GM18511 (cell line): Measurements from ENCODE around the gene CCDC152.
"Not testable (repeated sequence)": the region's sequence is repeated elsewhere in the genome, so short reads cannot be mapped to it uniquely, and the experiment has no call there.

ENCODE experiments used
- ATAC-seq: cut with Tn5 transposase; IDR thresholded peaks from one replicate; pipeline ENCODE4 v1.9.1; 2021; ENCODE audit warnings: mild to moderate bottlenecking, moderate library complexity; ENCODE audit not compliant: unreplicated experiment

The CCDC152 gene

DNA sequence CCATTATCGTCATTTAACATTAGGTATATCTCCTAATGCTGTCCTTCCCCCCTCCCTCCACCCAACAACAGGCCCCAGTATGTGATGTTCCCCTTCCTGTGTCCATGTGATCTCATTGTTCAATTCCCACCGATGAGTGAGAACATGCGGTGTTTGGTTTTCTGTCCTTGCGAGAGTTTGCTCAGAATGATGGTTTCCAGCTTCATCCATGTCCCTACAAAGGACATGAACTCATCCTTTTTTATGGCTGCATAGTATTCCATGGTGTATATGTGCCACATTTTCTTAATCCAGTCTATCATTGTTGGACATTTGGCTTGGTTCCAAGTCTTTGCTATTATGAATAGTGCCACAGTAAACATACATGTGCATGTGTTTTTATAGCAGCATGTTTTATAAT, 87.8 kb downstream of the CCDC152 start:
- ATAC-seq, result not testable (repeated sequence)

DNA sequence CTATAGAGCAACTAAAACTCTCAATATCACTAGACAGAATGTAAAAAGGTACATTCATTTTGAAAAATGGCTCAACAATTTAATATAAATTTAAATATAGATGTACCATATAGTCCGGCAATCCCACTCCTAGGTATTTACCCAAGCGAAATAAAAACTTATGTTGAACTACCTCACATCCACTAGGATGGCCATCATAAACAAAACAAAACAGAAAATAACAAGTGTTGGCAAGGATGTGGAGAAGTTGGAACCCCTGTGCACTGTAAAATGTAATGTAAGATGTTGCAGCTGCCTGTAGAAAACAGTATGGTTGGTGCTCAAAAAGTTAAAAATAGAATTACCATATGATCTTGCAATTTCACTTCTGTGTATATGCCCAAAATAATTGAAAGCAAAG, 91.9 kb downstream of the CCDC152 start:
- no peak for ATAC-seq

DNA sequence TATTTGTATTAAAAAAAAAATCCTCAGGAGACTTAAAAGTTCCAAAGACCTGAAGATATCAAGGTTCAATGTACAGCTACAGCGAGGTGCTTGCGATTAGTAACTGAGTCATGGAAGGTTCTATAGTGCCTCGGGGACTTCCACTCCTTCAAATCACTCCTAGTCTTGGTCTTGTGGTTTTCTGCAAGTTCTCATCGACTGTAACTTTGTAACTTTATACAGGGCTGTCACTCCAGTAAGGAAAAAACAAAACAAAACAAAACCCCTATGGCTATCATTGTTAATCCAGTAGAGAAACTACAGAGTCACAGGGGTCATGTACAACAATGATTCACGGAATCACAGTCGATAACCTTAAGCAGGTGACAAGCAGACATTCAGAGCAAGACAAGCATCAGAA, 94.9 kb downstream of the CCDC152 start:
- ATAC-seq, result no peak
